ENCODE data around the gene TPPP.

The TPPP gene

DNA sequence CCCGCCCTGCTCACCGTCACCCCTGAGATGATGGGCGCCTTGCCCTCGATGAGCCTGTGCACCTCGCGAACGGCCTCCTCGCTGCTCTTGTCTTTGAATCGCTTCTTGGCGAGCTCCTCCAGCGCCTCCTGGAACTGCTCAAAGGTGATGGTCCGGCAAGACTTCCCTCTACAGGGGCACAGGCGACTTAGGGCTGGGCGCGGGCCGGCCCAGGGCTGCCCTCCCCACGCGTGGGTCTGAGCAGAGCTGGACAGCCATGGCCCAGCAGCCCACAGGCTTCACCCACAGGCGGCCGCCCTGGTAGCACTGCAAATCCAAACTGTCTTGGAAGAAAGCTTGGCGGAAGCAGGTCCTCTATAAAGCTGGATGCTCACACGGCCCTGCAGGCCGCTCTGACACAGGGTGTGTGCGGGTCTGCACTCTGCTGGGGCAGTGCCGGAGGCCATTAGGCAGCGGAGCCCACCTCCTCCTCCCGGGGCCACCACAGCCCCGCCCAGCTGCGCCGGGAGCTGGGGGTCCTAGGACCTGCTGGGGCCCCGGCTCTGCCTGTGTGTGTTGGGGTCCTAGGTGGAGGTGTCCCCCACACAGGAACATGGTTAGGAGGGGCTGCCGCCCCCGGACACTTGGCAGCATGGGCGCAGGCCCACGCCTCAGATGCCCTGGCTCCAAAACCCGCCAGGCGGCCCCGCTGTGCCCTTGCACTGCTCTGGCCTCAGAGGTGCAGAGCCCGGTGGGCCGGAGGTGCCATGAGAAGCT, 27.0 kb downstream of the TPPP start:
- H3K9me3 ChIP-seq (replicated peaks; ENCODE audit: low read length): no peaks in the 10 kb centered on the region
- H3K27me3 ChIP-seq (ENCODE audit: control insufficient read depth, insufficient read depth, low read length): no peaks in the 10 kb centered on the region
- no peak overlapping the region for H3K9ac ChIP-seq (ENCODE audit: low read depth, low read length)
- H3K36me3 ChIP-seq (ENCODE audit: insufficient read depth, low read length): peaks cover 6% of the 10 kb centered on the region
- no peak overlapping the region for H3K4me2 ChIP-seq (ENCODE audit: low read length)
- no peaks in the 10 kb centered on the region for H3K4me1 ChIP-seq (ENCODE audit: control insufficient read depth, insufficient read depth, low read length)
- no peak overlapping the region for H3K4me3 ChIP-seq (ENCODE audit: low read length)

DNA sequence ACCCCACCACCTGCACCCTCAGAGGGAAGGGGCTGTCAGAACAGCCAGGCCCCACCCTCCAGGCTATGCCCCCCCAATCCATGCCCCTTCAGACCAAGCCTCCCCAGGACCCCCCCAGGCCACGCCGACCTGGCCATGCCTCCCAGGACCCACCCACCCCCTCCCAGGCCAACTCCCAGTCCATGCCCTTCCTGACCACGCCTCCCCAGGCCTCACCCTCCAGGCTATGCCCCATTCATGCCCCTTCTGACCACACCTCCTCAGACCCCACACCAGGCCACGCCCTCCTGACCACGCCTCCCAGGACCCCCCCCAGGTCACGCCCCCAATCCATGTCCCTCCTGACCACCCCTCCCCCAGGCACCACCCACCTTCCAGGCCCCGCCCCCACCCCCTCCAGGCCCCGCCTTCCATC, 27.6 kb downstream of the TPPP start:
- H3K4me2 ChIP-seq (ENCODE audit: low read length): no peak overlapping the region
- no peaks in the 10 kb centered on the region for H3K9me3 ChIP-seq (replicated peaks; ENCODE audit: low read length)
- no peaks in the 10 kb centered on the region for H3K27me3 ChIP-seq (ENCODE audit: control insufficient read depth, insufficient read depth, low read length)
- no peaks in the 10 kb centered on the region for H3K4me1 ChIP-seq (ENCODE audit: control insufficient read depth, insufficient read depth, low read length)
- H3K4me3 ChIP-seq (ENCODE audit: low read length): no peak overlapping the region
- H3K36me3 ChIP-seq (ENCODE audit: insufficient read depth, low read length): peaks cover 7% of the 10 kb centered on the region
- no peak overlapping the region for H3K9ac ChIP-seq (ENCODE audit: low read depth, low read length)

DNA sequence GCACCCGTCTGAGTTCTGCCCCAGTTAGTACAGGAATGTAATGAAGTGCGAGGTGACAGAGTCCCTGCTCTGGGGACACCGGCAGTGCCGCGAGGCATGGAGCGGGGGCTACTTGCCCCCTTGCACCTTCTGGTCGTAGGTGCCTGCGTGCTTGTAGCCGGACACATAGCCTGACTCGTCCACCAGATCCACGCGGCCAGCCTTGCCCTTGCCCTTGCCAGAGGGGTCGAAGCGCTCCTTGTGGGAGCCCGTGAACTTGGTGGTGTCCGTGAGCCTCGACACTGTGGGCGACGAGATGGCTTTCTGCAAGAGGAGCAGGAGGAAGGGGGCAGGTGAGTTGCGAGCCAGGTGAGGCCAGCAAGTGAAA, 28.2 kb downstream of the TPPP start:
- no peak overlapping the region for H3K9ac ChIP-seq (ENCODE audit: low read depth, low read length)
- peaks cover 10% of the 10 kb centered on the region for H3K36me3 ChIP-seq (ENCODE audit: insufficient read depth, low read length)
- H3K9me3 ChIP-seq (replicated peaks; ENCODE audit: low read length): no peaks in the 10 kb centered on the region
- H3K27me3 ChIP-seq (ENCODE audit: control insufficient read depth, insufficient read depth, low read length): no peaks in the 10 kb centered on the region
- no peak overlapping the region for H3K4me2 ChIP-seq (ENCODE audit: low read length)
- no peak overlapping the region for H3K4me3 ChIP-seq (ENCODE audit: low read length)
- H3K4me1 ChIP-seq (ENCODE audit: control insufficient read depth, insufficient read depth, low read length): no peaks in the 10 kb centered on the region

DNA sequence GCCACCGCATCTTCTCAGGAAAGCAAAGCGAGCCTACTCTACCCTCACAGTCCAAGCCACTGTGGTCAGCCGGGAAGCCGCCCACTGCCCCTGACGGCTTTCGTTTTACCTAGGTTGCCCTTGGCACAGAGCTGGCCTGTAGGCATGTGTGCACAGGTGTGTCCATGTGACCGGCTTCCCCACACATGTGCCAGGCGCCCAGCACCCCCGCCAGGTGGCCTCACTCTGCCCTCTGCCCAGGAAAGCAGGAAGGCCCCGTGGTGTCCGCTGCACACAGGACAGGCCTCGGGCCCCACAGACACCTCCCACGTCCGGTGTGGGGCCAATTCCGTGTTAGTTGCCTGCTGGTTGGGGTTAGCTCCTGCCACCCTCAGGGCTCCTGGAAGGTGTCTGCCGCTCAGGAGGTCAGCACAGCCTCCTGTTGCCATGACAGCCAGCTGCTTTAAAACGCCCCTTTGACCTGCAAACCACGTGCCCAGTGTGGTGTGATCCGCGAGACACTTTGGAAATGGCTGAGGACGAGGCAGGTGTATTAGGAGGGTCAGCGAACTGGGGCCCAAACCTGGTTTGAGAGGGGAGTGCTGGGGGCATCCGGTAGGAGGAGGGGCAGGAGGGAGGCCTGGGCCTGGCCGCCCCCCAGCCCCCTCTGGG, 28.7 kb downstream of the TPPP start:
- no peaks in the 10 kb centered on the region for H3K4me1 ChIP-seq (ENCODE audit: control insufficient read depth, insufficient read depth, low read length)
- H3K4me3 ChIP-seq (ENCODE audit: low read length): no peak overlapping the region
- H3K27me3 ChIP-seq (ENCODE audit: control insufficient read depth, insufficient read depth, low read length): no peaks in the 10 kb centered on the region
- no peaks in the 10 kb centered on the region for H3K9me3 ChIP-seq (replicated peaks; ENCODE audit: low read length)
- no peak overlapping the region for H3K9ac ChIP-seq (ENCODE audit: low read depth, low read length)
- H3K36me3 ChIP-seq (ENCODE audit: insufficient read depth, low read length): peaks cover 14% of the 10 kb centered on the region
- H3K4me2 ChIP-seq (ENCODE audit: low read length): no peak overlapping the region

DNA sequence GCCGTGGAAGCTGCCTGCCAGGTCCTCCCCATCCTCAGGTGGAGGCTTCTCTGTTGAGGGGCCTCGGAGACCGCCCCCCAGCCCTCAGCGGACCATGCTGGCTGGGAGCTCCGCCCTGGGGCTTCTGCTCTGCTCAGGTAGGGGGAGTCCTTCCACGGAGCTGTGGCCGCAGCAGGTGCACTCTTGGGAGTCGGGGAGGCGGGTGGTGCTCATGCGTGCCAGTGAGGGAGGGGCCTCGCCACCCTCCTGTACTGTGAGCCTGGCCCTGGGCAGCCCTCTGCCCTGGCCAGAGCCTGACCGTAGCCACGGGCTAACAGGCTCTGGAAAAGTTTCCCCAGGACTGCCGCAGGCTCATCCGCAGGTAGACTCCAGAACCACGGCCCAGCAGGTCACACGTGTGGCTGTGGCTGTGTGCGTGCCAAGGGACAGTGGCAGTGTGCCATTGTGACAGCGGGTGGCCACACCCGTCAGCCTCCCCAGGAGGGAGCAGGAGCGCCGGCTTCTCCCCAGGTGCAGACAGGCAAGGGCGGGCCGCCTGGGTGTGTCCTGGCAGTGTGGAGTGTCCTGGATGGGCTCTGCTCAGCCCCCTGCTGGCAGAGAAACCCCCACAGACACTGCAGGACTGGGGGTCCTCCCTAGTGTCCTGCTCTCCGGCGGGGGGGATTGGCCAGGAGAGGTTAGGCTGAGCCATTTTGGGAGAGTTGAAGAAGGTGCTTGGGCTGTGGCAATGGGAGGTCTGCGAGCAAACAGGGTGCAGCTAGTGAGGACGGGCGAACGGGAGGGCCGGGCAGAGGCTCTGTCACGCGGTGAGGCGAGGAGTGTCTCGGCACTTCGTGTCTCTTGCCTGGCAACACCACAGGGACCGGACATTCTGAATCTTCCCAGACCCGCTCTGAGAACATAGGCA, 29.5 kb downstream of the TPPP start:
- Histone ChIP-seq H3K4me2 (ENCODE audit: low read length) (no peak overlapping the region), H3K36me3 (ENCODE audit: insufficient read depth, low read length) (peaks cover 12% of the 10 kb centered on the region), H3K4me1 (ENCODE audit: control insufficient read depth, insufficient read depth, low read length) (no peaks in the 10 kb centered on the region), H3K27me3 (ENCODE audit: control insufficient read depth, insufficient read depth, low read length) (no peaks in the 10 kb centered on the region), H3K9ac (ENCODE audit: low read depth, low read length) (no peak overlapping the region), H3K4me3 (ENCODE audit: low read length) (no peak overlapping the region), H3K9me3 (replicated peaks; ENCODE audit: low read length) (no peaks in the 10 kb centered on the region)

DNA sequence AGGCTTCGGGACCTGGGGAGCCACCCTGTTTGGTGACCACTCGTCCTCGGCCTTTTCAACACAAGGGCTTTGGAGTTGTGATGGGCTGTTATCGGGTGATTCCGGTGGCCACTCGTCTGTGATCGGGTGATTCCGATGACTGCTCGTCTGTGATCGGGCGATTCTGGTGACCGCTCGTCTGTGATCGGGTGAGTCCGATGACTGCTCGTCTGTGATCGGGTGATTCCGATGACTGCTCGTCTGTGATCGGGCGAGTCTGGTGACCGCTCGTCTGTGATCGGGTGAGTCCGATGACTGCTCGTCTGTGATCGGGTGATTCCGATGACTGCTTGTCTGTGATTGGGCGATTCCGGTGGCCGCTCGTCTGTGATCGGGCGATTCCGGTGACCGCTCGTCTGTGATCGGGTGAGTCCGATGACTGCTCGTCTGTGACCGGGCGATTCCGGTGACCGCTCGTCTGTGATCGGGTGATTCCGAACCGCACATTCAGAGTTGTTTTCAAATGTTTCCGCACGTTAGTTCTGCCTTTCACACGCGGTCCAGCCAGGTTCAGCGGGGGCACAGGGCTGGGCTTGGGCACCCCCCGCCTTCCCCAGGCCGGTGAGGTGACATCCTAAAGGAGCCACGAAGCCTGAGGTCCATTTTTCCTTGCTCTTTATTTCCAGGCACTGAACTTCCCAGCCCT, 30.3 kb downstream of the TPPP start:
- Histone ChIP-seq H3K4me2 (ENCODE audit: low read length) (no peak overlapping the region), H3K9me3 (replicated peaks; ENCODE audit: low read length) (no peaks in the 10 kb centered on the region), H3K27me3 (ENCODE audit: control insufficient read depth, insufficient read depth, low read length) (no peaks in the 10 kb centered on the region), H3K4me3 (ENCODE audit: low read length) (no peak overlapping the region), H3K9ac (ENCODE audit: low read depth, low read length) (no peak overlapping the region), H3K4me1 (ENCODE audit: control insufficient read depth, insufficient read depth, low read length) (no peaks in the 10 kb centered on the region), H3K36me3 (ENCODE audit: insufficient read depth, low read length) (peaks cover 15% of the 10 kb centered on the region)

DNA sequence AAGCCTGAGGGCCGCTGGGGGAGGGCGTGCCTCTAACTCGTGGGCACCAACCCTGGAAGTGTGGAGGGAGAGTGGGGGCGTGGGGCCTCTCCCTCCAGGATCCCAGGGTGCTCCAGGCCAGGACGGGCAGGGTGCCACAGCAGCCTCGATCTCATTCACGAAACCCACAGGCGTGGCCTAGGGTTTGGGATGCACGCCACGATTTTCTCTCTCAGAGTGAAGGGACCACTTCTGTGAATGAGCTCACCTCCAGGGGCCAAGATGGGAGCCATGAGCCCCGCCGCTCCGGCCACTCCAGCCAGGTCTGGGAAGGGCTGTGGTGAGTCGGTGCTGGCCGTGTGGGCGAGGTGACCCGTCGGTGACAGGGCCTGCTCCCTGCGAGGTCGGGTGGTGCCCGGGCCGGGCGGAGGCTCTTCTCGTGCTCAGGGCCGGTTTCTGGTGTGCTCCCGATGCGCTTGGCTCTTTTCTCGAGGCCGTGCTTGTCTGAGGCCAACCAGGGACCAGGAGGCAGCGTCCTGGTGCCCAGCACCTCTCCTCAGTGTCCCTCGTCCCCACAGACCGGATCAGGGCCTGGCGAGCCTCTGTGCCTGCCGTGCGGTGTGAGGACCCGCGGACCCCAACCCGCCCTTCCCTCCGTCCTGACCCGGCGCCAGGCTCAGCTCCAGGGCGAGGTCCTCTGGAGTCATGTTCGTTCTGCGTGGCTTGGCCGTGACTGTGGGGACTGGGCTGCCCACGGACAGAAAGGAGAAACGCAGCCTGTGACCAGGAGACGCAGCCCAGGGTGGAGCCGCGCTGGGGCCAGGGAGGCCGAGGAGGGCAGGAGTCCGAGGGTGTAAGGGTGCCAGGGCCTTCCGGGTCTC, 31.0 kb downstream of the TPPP start:
- Histone ChIP-seq H3K27me3 (ENCODE audit: control insufficient read depth, insufficient read depth, low read length) (no peaks in the 10 kb centered on the region), H3K4me1 (ENCODE audit: control insufficient read depth, insufficient read depth, low read length) (no peaks in the 10 kb centered on the region), H3K9me3 (replicated peaks; ENCODE audit: low read length) (no peaks in the 10 kb centered on the region), H3K36me3 (ENCODE audit: insufficient read depth, low read length) (peaks cover 15% of the 10 kb centered on the region), H3K4me2 (ENCODE audit: low read length) (no peak overlapping the region), H3K9ac (ENCODE audit: low read depth, low read length) (no peak overlapping the region), H3K4me3 (ENCODE audit: low read length) (no peak overlapping the region)

DNA sequence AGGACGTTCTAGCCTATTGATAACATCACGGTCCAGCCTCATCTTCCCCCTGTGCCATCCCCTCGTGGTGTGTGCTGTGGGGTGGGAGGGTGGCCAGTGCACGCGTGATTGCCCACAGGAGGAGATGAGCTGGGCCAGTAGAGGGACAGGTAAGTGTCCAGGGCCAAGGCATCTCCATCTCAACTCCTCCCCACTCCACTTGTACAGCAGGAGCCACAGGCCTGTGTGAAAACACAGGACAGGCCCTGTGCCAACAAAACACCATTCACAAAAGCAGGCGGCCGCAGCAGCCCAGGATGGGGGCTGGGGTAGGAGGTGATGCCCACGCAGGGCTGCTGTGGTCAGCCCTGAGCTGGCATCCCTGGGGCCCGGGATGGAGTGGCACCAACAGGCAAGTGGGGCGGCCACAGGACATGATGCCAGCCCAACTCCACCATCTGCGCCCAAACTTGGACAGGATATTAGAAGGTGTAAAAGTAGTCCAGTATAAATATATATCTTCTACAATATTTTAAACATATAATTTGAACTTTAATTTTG, 32.6 kb downstream of the TPPP start:
- Histone ChIP-seq H3K9ac (ENCODE audit: low read depth, low read length) (no peak overlapping the region), H3K36me3 (ENCODE audit: insufficient read depth, low read length) (peaks cover 15% of the 10 kb centered on the region), H3K4me1 (ENCODE audit: control insufficient read depth, insufficient read depth, low read length) (no peaks in the 10 kb centered on the region), H3K4me2 (ENCODE audit: low read length) (no peak overlapping the region), H3K27me3 (ENCODE audit: control insufficient read depth, insufficient read depth, low read length) (no peaks in the 10 kb centered on the region), H3K4me3 (ENCODE audit: low read length) (no peak overlapping the region), H3K9me3 (replicated peaks; ENCODE audit: low read length) (no peaks in the 10 kb centered on the region)

DNA sequence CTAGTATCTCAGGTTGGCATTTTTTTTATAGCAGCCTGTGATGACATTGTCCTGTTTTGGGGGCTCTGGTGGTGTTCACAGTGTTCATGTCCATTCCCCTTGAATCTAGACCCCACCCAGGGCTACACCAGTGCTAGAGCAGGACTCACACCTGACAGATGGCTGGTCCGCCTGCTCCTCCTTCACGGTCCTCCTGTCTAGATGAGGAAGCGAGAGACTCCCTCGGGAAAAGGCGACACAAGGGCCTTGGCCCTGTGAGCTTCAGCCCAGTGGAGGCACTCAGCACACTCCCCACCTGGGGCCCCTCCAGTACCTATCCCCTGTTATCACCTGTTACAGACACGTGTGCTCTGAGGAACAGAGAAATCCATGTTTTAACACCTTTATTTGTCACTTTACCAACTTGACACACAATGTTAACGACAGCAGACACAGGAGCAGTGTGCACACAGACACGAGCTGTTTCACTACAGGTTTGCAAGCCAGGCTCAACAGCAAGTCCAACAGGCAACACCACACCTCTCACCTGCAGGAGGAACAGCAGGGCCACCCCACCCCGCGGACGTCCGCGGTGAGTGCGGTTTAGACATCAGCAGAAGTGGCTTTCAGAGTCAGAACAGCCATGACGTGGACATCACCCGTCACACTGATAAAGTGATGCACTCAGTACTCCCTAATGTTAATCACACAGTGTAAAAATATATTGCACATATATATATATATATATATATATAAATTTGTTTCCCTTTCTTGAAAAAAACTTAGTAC, 33.5 kb downstream of the TPPP start:
- H3K4me3 ChIP-seq (ENCODE audit: low read length): no peak overlapping the region
- H3K36me3 ChIP-seq (ENCODE audit: insufficient read depth, low read length): peaks cover 15% of the 10 kb centered on the region
- H3K4me2 ChIP-seq (ENCODE audit: low read length): no peak overlapping the region
- no peaks in the 10 kb centered on the region for H3K27me3 ChIP-seq (ENCODE audit: control insufficient read depth, insufficient read depth, low read length)
- H3K4me1 ChIP-seq (ENCODE audit: control insufficient read depth, insufficient read depth, low read length): no peaks in the 10 kb centered on the region
- H3K9me3 ChIP-seq (replicated peaks; ENCODE audit: low read length): no peaks in the 10 kb centered on the region
- H3K9ac ChIP-seq (ENCODE audit: low read depth, low read length): no peak overlapping the region

DNA sequence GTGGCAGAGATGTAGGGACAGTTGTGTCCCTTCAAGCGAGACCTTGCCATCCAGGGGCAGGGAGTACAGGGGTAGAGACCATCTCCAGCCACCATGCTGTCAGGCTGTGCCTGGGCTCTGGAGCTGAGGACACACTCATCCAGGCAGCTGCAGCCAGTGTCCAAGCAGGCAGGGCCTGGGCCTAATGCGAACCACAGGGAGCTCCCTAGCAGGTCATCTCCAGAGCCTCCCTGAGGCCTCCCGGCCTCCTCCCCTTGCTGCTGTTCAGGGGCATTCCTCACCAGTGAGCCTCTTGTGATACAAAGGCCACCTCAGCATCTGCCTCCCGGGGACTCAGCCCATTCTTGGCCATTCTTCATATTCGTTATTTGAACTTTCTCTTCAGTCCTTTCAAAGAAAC, 35.0 kb downstream of the TPPP start:
- no peaks in the 10 kb centered on the region for H3K9me3 ChIP-seq (replicated peaks; ENCODE audit: low read length)

More for the DNA sequence above, 35.0 kb downstream of the TPPP start:
- H3K27me3 ChIP-seq (ENCODE audit: control insufficient read depth, insufficient read depth, low read length): no peaks in the 10 kb centered on the region
- peaks cover 15% of the 10 kb centered on the region for H3K36me3 ChIP-seq (ENCODE audit: insufficient read depth, low read length)
- no peak overlapping the region for H3K9ac ChIP-seq (ENCODE audit: low read depth, low read length)
- no peak overlapping the region for H3K4me3 ChIP-seq (ENCODE audit: low read length)
- H3K4me1 ChIP-seq (ENCODE audit: control insufficient read depth, insufficient read depth, low read length): no peaks in the 10 kb centered on the region
- H3K4me2 ChIP-seq (ENCODE audit: low read length): no peak overlapping the region
